GM12874 (cell line): ENCODE data around the gene HSPA14.

Experiments used
- TF ChIP-seq, protein P1 (sequence below): IDR thresholded peaks from 2 replicates; pipeline ENCODE4 v1.5.1; 2011; ENCODE audit warnings: low read depth, mild to moderate bottlenecking, control low read depth, low read length, moderate library complexity; ENCODE audit not compliant: insufficient read depth

HSPA14 gene

DNA sequence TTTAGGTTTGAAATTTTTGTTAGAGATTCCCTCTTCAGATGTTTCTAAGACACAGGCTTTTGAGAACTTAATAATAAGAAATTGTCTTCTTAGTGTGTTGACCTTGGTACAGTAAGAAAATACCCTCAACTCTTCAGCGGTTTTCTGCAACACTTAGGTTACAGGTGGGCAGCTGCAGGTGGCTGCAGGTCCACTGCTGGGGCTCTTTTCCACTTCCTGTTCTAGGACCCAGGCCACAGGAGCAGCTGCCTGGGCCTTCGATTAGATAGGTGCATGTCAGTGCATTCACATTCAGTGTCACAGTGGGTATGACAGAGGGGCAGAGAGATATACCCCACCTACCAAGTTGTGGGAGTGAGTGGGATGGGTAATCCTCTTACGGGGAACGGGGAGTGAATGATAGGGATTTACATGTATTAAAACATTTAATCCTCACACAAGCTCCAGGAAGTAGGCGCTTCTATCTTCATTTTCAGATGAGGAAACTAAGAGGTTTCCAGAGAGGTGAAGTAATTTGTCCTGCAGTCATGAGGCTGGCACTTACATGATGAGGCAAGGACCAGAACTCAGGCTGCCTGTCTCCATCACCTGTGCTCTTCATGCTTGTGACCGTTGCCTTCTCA is 20.3 kb downstream of the HSPA14 start:
- TF ChIP-seq, protein P1, sequence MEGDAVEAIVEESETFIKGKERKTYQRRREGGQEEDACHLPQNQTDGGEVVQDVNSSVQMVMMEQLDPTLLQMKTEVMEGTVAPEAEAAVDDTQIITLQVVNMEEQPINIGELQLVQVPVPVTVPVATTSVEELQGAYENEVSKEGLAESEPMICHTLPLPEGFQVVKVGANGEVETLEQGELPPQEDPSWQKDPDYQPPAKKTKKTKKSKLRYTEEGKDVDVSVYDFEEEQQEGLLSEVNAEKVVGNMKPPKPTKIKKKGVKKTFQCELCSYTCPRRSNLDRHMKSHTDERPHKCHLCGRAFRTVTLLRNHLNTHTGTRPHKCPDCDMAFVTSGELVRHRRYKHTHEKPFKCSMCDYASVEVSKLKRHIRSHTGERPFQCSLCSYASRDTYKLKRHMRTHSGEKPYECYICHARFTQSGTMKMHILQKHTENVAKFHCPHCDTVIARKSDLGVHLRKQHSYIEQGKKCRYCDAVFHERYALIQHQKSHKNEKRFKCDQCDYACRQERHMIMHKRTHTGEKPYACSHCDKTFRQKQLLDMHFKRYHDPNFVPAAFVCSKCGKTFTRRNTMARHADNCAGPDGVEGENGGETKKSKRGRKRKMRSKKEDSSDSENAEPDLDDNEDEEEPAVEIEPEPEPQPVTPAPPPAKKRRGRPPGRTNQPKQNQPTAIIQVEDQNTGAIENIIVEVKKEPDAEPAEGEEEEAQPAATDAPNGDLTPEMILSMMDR = no peak

DNA sequence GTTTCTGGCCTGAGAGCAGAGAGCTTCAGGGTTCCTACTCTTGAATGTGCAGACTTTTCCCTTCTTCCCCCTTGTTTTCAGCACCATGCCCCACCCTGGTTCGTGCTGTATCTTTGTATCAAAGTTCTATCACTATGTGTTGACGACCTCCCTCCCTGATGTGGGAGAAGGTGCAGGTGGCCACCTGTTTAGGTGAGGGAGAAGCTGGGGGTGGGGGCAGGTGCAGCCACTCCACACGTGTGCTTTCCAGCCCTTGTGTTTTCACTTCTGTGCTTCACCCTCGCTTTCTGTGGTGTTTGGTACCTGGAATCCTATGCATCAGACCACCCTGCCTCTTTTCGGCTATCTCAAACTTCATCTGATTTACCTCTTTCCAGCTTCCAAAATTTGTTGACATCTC is 20.9 kb downstream of the HSPA14 start:
- TF ChIP-seq, protein P1 = no peak

DNA sequence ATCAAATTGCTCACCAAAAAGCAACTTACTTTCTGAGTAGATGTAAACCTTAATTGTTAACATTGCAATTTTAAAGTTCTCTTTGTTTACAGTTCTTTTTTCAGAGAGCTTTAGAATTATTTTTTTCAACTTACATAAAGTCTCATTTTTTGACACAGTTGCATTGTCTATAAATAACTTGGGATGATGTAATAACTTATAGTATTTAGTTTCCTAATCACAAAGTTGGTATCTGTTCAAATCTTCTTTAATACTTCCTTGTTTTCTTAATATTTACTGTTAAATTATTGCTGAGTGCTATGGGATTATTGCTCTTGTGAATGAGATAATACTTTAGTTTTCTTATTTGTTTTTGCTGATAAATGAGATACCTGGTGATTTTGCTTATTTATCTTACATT is 21.7 kb downstream of the HSPA14 start:
- TF ChIP-seq, protein P1 = no peak

DNA sequence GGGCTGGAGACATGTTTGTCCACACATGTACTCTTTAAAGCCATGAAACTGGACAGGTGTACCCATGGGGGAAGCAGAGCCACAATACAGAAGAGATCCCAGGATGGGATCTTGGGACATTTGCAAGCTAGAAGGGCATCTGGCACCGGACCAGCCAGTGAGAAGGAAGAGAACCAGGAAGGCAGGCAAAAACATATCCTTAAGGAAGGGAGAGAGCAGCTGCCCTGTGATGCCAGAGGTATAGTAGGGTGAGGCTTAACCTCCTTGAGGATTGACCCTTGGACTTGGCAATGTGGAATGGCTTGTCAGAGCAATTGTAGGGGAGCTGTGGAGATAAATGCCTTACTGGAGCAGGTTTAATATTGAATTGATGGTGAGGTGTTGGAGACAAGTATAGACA is 22.7 kb downstream of the HSPA14 start:
- TF ChIP-seq, protein P1 = no peak

DNA sequence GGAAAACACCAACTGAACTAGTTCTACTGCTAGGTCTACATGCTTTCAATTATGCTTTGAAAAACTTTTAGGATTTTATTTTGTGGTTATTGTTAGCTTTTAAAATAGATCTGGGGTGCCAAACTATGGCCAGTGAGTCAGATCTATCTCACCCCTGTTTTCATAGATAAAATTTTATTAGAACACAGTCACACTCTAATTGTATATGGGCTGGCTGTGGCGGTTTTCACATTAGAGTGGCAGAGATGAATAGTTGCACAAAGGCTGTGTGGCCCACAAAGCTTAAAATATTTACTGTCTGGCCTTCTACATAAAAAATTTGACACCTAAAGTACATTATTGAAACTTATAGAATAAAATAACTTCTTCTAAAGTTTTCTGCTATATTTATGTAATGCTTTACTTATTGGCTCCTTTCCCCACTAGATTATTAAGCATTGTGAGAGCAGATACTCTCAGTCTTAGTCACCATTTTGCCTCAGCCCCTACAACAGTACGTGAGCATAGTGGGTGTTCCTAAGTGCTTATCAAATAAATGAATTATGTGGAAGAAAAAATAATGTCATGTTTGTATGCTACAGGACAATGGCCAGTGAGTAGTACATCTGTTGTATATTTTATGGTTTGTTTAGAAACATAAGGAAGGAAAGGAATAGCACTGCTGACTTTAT is 35.1 kb downstream of the HSPA14 start:
- TF ChIP-seq, protein P1 = no peak

DNA sequence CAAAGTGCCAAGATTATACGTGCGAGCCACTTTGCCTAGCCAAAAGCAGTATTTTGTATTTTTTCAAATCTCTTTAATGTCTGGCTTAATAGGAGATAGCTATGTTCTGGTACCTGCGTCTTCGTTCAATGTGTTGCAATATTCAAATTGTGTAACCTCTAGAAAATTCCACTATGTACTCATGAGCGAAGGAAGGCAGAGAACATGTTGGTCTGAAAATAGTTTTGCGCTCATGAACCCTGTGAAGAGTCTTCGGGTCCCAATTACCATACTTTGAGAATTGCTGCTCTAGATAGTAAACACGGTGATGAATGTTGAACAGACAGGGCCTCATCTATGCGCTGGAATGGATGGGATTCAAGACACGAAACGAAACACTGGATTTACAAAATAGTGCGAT is 37.8 kb downstream of the HSPA14 start:
- TF ChIP-seq, protein P1 = no peak

DNA sequence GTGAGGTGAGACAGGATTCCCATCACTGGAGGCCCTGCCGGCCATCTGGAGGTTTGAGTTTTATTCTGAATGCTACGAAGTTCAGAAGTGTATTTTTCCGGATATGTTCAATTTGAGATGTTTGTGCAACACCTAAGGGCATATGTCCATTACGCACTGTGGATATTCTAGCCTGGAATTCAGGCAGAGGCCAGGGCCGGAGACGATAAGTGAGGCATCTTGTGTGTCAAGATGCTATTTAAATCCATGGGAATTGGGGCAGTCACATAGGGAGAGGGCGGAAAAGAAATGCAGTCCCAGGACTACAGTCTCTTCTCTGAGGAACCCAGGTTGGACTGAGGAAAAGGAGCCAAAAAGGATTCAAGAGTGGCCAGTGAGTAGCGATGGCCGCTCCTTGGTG is 38.7 kb downstream of the HSPA14 start:
- TF ChIP-seq, protein P1 = no peak
